ENCODE results near the gene CARMIL3.
A peak's percentile ranks its signal among the peaks of the same experiment; 100 is the strongest.
"Not testable (repeated sequence)": the region's sequence is repeated elsewhere in the genome, so short reads cannot be mapped to it uniquely, and the experiment has no call there.

The CARMIL3 gene

DNA sequence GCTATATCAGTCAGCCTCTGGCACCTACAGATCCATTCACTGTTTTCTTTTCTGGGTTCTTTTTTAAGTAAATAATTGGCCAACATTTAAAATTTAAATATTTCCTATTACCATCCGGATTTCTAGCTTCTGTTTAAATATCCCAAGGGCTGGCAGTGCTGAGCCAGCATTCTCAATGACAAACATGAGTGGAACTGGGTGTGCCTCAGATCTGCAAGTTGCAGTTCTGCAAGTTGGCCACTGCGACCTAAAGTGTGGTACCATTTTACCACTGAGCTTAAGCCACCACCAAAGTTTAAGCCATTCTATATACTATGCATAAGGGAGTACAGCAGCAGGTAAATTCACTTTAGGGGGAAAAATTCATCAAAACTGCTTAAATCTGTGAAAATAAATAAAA, 31.9 kb upstream of the CARMIL3 start:
- H3K4me1 Mint-ChIP-seq; H3K4me3 Mint-ChIP-seq; H3K27me3 Mint-ChIP-seq (ENCODE audit: low read depth); H3K36me3 Mint-ChIP-seq (ENCODE audit: low read depth); H3K27ac Mint-ChIP-seq: not testable (repeated sequence)
- TF ChIP-seq, protein P1, sequence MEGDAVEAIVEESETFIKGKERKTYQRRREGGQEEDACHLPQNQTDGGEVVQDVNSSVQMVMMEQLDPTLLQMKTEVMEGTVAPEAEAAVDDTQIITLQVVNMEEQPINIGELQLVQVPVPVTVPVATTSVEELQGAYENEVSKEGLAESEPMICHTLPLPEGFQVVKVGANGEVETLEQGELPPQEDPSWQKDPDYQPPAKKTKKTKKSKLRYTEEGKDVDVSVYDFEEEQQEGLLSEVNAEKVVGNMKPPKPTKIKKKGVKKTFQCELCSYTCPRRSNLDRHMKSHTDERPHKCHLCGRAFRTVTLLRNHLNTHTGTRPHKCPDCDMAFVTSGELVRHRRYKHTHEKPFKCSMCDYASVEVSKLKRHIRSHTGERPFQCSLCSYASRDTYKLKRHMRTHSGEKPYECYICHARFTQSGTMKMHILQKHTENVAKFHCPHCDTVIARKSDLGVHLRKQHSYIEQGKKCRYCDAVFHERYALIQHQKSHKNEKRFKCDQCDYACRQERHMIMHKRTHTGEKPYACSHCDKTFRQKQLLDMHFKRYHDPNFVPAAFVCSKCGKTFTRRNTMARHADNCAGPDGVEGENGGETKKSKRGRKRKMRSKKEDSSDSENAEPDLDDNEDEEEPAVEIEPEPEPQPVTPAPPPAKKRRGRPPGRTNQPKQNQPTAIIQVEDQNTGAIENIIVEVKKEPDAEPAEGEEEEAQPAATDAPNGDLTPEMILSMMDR (IDR thresholded peaks at IDR 0.05; ENCODE audit: unreplicated experiment in 3 of 3): peak in 1 of 3 experiments; percentile 11
- H3K9me3 Mint-ChIP-seq: peaks cover 27% of the 10 kb centered on the region

DNA sequence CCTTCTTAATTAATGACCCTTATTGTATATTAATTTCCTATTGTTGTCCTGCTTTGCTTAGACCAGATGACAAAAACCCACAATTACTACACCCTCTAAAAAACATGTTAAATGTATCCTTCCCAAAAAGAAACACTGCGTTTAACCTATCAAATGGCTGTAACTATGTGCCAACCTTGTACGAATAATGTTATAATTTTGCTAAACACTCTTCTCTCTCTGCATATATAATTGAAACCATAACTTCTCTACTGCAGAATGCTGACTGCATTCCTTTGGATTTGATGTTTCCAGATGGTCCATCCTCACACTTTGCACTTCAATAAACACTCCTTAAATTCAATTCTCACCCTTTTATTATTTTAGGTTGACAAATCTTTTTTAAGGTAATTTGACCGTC, 31.3 kb upstream of the CARMIL3 start:
- H3K27me3 Mint-ChIP-seq (ENCODE audit: low read depth); H3K4me1 Mint-ChIP-seq; H3K27ac Mint-ChIP-seq; H3K4me3 Mint-ChIP-seq; H3K36me3 Mint-ChIP-seq (ENCODE audit: low read depth): not testable (repeated sequence)
- H3K9me3 Mint-ChIP-seq: peaks cover 30% of the 10 kb centered on the region

DNA sequence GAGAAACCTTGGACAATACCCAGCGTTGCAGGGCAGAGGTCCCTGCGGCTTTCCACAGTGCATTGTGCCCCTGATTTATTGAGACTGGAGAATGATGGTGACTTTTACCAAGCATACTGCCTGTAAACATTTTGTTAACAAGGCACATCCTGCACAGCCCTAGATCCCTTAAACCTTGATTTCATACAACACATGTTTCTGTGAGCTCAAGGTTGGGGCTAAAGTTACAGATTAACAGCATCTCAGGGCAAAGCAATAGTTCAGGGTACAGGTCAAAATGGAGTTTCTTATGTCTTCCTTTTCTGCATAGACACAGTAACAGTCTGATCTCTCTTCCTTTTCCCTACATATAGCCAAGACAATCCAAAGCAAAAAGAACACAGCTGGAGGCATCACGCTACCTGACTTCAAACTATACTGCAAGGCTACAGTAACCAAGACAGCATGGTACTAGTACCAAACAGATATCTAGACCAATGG, 26.8 kb upstream of the CARMIL3 start:
- peaks cover 28% of the 10 kb centered on the region for H3K9me3 Mint-ChIP-seq
- H3K27me3 Mint-ChIP-seq (ENCODE audit: low read depth); H3K27ac Mint-ChIP-seq; H3K36me3 Mint-ChIP-seq (ENCODE audit: low read depth); H3K4me1 Mint-ChIP-seq; H3K4me3 Mint-ChIP-seq: not testable (repeated sequence)

DNA sequence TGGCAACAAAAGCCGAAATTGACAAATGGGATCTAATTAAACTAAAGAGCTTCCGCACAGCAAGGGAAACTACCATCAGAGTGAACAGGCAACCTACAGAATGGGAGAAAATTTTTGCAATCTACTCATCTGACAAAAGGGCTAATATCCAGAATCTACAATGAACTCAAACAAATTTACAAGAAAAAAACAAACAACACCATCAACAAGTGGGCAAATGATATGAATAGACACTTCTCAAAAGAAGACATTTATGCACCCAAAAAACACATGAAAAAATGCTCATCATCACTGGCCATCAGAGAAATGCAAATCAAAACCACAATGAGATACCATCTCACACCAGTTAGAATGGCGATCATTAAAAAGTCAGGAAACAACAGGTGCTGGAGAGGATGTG, 22.1 kb upstream of the CARMIL3 start:
- H3K9me3 Mint-ChIP-seq: peaks cover 47% of the 10 kb centered on the region
- H3K4me3 Mint-ChIP-seq; H3K36me3 Mint-ChIP-seq (ENCODE audit: low read depth); H3K27ac Mint-ChIP-seq; H3K27me3 Mint-ChIP-seq (ENCODE audit: low read depth); H3K4me1 Mint-ChIP-seq: not testable (repeated sequence)

DNA sequence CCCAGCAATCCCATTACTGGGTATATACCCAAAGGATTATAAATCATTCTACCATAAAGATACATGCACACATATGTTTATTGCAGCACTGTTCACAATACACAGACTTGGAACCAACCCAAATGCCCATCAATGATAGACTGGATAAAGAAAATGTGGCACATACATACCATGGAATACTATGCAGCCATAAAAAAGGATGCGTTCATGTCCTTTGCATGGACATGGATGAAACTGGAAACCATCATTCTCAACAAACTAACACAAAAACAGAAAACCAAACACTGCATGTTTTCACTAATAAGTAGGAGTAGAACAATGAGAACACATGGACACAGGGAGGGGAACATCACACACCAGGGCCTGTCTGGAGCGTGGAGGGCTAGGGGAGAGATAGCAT, 20.5 kb upstream of the CARMIL3 start:
- not testable (repeated sequence) for H3K27me3 Mint-ChIP-seq (ENCODE audit: low read depth); H3K4me1 Mint-ChIP-seq; H3K27ac Mint-ChIP-seq; H3K36me3 Mint-ChIP-seq (ENCODE audit: low read depth); H3K4me3 Mint-ChIP-seq
- peaks cover 39% of the 10 kb centered on the region for H3K9me3 Mint-ChIP-seq

DNA sequence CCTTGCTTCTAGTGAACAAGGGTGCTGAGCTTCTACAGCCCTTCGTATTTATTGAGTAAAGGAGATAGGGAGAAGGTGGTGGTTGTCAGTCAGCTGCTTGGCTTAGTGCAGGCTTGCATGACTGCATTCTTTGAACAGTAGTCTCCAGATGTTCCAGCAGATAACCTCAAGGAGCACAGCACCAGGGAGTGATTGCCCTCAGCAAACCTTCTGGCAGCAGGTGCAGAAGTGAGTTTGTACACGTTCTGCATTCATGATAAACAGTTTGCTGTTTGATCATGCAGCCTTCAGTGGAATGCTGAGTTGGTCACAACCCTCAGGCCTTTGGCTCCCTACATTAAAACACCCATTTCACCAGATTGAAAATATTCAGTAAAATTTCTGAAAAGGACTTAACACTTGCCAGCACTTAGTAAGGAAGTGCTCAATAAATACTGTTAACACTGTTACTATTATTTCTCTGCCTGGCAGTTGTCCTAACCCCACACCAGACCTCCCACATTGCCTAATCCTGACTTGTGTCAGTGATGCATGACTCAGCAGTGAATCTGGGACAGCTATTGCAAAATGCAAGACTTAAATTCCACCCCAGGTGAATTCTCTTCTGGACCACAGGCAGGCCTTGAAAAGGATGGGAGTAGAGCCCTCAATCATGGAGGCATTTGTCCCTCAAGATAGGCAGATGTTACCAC, 18.9 kb upstream of the CARMIL3 start:
- peaks cover 7% of the 10 kb centered on the region for H3K4me1 Mint-ChIP-seq
- peaks cover 3% of the 10 kb centered on the region for H3K27me3 Mint-ChIP-seq (ENCODE audit: low read depth)
- no peak overlapping the region for H3K27ac Mint-ChIP-seq
- TF ChIP-seq, protein P1 (IDR thresholded peaks at IDR 0.05; ENCODE audit: unreplicated experiment in 3 of 3): no peak
- H3K4me3 Mint-ChIP-seq: no peak overlapping the region
- H3K9me3 Mint-ChIP-seq: peaks cover 28% of the 10 kb centered on the region
- no peaks in the 10 kb centered on the region for H3K36me3 Mint-ChIP-seq (ENCODE audit: low read depth)

DNA sequence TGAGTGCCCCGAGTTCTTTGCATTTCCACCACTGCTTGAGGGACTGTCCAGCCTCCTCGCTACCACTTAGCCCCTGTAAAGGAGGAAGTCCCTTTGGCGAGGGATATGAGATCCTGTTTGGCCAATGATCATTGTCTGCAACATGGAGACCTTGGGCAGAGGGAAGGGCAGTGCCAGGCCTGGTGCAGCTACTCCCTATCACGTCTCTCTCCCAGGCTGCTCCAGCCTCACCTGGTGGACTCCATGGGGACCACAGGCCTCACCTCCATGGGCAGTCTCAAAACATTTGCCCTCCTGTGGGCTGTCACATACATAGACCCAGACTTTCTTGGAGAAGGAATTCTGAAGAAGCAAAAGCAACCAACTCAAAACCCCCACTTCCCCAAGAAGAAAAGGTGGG, 16.0 kb upstream of the CARMIL3 start:
- H3K4me1 Mint-ChIP-seq; H3K36me3 Mint-ChIP-seq (ENCODE audit: low read depth); H3K27me3 Mint-ChIP-seq (ENCODE audit: low read depth): not testable (repeated sequence)
- Mint-ChIP-seq H3K27ac (peak overlapping the region; percentile 91 to 96 (median 92)), H3K9me3 (peaks cover 25% of the 10 kb centered on the region), H3K4me3 (peak overlapping the region; percentile 90 to 95 (median 93))

DNA sequence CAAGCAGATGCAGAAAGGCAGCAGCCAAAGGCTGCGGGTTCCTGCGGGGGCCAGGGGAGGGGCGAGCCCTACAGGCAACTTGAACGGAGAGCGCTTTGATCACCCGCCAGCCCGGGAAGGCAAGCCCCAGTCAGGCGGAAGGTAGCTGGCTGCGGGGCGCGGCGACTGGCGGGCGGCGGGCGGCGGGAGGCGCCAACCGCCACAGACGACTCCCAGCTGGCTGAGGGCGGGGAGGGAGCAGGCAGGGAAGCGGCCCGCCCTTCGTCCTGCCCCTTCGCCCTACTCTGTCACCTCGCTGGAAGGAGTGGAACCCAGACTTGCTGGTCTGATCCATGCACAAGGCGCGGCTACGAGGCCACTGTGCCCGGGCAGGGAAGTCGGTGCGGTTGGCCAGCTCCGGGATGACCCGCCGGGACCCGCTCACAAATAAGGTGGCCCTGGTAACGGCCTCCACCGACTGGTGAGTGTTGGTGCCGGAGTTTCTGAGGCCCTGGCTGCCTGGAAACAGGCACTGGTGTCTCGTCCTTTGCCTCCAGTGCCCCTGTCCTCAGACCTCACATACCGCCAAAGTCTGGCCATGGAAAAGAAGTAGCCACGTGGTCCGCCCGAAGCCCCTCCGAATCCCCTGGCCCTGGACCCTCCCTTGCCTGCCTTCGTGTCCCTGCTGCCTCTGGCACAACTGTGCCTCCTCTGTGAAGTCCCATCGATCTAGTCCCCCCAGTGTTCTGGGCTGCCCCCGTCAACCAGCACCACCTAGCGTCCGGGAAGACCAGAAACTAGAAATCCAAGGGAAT, 15.4 kb upstream of the CARMIL3 start:
- H3K9me3 Mint-ChIP-seq: peaks cover 20% of the 10 kb centered on the region
- no peaks in the 10 kb centered on the region for H3K36me3 Mint-ChIP-seq (ENCODE audit: low read depth)
- TF ChIP-seq, protein P1 (IDR thresholded peaks at IDR 0.05; ENCODE audit: unreplicated experiment in 3 of 3): peak; percentile 76 to 77 (median 76)
- peaks cover 3% of the 10 kb centered on the region for H3K27me3 Mint-ChIP-seq (ENCODE audit: low read depth)
- H3K27ac Mint-ChIP-seq: peak overlapping the region; percentile 92 to 98 (median 96)
- peak overlapping the region; percentile 90 to 95 (median 93) for H3K4me3 Mint-ChIP-seq
- peaks cover 7% of the 10 kb centered on the region for H3K4me1 Mint-ChIP-seq

All from nephron (organoid).